Psoas muscle (tissue), 8 donors: ENCODE results near the gene KCNMA1. TPM values are rescaled to one million over a fixed set of nuclear protein-coding genes. Genes with fewer than 3 reads are reported as not detected.

Source experiments
- ATAC-seq, 4 donors: fragments of 200-7000 bp; cut with Tn5 transposase; one replicate each; pipeline ENCODE4 v1.9.1; 2020; ENCODE audit warnings: moderate library complexity in 3 of 4, mild to moderate bottlenecking in 2 of 4
- DNase-seq, 2 donors: peaks; one replicate each; pipeline ENCODE4 v3.0.0-alpha.2; 2020
- H3K27ac ChIP-seq: fragments of 200-600 bp; one replicate; pipeline ENCODE4 v1.8.0; 2022
- H3K27me3 ChIP-seq, 3 donors: fragments of 200-600 bp in 1 of 3; one replicate each; pipeline versions ENCODE4 v1.6.1 to v1.8.0; 2013 to 2022; ENCODE audit warnings: low read length in 2 of 3, mild to moderate bottlenecking in 2 of 3, moderate library complexity in 1 of 3; ENCODE audit not compliant: insufficient read depth in 3 of 3
- H3K36me3 ChIP-seq, 2 donors: fragments of 200-600 bp in 1 of 2; one replicate each; pipeline versions ENCODE4 v1.6.1 to v1.8.0; 2013 to 2022; ENCODE audit warnings: low read depth in 1 of 2, mild to moderate bottlenecking in 1 of 2, moderate library complexity in 1 of 2; ENCODE audit not compliant: insufficient read depth in 1 of 2
- H3K4me1 ChIP-seq: fragments of 200-600 bp; one replicate; pipeline ENCODE4 v1.8.0; 2022
- H3K4me3 ChIP-seq: fragments of 200-600 bp; one replicate; pipeline ENCODE4 v1.8.0; 2022; ENCODE audit warnings: mild to moderate bottlenecking
- H3K9me3 ChIP-seq: fragments of 200-600 bp; one replicate; pipeline ENCODE4 v1.8.0; 2022
- WGBS, 3 donors: extraction: QIAGEN DNeasy Blood & Tissue Kit; methylation state at CpG; one replicate each; pipeline versions ENCODE4 v1.1.6 to v1.1.7; 2013; 5-methylcytosine and 5-hydroxymethylcytosine counted together
- intact Hi-C, 2 donors: fragments of 100-400 bp; cut with DNase I; formaldehyde crosslinking; loops; one replicate each; pipeline versions ENCODE4 v1.11.0 to v1.14.2; 2022
- polyA plus RNA-seq, 3 donors: library from polyadenylated mRNA; stranded (reverse); fragments of 200-250 nt; gene quantifications; one replicate each; pipeline ENCODE4 v1.2.3, GENCODE V29; 2013
- total RNA-seq, 4 donors: library from RNA; stranded (reverse); fragmentation: NEBNext Ultra II Directional in 2 of 4; extraction: Animal tissue kit (Norgen Biotek cat#: 25700) in 2 of 4; gene quantifications; one replicate each; pipeline versions ENCODE4 v1.2.1 to v1.2.4, GENCODE V29; 2021 to 2023
- TF ChIP-seq, protein P1 (sequence below): fragments of 200-600 bp; IDR thresholded peaks from one replicate; pipeline ENCODE4 v1.8.0; 2022; ENCODE audit warnings: antibody characterized with exemption
- donor health status: healthy with polysubstance abuse.
- donor health status: DM: no; HTN: no; CAD: no; lungs with moderate emphysema.
- donor health status: Bipolar disorder and iron deficiency.
- donor health status: healthy.
- donor health status: DM: yes; HTN: yes; CAD: no.
- donor health status: DM: no; HTN: no; CAD: no.
- donor health status: DM: no; HTN: no; CAD: no.
- donor health status: DM: yes; HTN: yes; CAD: no.

KCNMA1 gene
- total and polyA plus RNA-seq, 7 donors: 7.9 to 53.0 (median 41.9) TPM

DNA sequence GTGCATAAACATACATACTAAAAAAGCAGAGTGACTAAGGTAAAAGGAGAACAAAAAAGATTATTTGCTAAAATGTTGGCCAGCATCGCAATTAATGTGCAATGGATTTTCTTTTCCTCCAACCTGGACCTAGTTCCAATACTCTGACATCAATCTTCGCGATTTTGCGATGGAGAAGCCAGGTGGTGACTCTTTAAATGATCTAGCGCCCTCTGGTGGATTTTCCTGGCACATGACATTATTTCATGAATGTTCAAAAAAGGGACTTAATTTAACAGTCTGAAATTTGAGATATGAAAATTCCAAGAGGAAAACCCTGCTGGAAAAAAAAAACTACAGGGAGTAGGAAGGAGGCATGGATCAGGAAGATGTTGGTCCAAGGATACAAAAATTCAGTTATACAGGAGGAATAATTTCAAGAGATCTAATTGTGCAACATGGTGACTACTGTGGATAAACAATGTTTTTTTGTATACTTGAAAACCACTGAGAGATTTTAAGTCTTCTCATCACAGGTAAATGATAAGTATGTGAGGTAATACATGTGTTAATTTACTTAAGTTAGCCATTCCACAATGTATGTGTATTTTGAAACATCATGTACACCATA is 4.3 kb upstream of the KCNMA1 start:
- TF ChIP-seq, protein P1, sequence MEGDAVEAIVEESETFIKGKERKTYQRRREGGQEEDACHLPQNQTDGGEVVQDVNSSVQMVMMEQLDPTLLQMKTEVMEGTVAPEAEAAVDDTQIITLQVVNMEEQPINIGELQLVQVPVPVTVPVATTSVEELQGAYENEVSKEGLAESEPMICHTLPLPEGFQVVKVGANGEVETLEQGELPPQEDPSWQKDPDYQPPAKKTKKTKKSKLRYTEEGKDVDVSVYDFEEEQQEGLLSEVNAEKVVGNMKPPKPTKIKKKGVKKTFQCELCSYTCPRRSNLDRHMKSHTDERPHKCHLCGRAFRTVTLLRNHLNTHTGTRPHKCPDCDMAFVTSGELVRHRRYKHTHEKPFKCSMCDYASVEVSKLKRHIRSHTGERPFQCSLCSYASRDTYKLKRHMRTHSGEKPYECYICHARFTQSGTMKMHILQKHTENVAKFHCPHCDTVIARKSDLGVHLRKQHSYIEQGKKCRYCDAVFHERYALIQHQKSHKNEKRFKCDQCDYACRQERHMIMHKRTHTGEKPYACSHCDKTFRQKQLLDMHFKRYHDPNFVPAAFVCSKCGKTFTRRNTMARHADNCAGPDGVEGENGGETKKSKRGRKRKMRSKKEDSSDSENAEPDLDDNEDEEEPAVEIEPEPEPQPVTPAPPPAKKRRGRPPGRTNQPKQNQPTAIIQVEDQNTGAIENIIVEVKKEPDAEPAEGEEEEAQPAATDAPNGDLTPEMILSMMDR: peak; percentile 88
- H3K4me3 ChIP-seq: no peak overlapping the region
- DNase-seq (no peak), ATAC-seq (peak in 3 of 4 donors; percentile 32 to 55 (median 43))
- no peaks in the 10 kb centered on the region for H3K9me3 ChIP-seq
- no peaks in the 10 kb centered on the region for H3K36me3 ChIP-seq
- WGBS, 3 donors: 0 to 1% (median 1%) methylated on average over 5 of the region's 5 CpGs
- H3K27ac ChIP-seq: no peak overlapping the region
- intact Hi-C loops: loop anchor here (1.0 to 10.0 kb wide), 6 partner anchors 147 to 467 kb away; no protein-coding TSS in a partner anchor
- peaks cover 2% of the 10 kb centered on the region for H3K4me1 ChIP-seq
- H3K27me3 ChIP-seq: peaks cover 0 to 4% (median 3%) of the 10 kb centered on the region in 3 donors

DNA sequence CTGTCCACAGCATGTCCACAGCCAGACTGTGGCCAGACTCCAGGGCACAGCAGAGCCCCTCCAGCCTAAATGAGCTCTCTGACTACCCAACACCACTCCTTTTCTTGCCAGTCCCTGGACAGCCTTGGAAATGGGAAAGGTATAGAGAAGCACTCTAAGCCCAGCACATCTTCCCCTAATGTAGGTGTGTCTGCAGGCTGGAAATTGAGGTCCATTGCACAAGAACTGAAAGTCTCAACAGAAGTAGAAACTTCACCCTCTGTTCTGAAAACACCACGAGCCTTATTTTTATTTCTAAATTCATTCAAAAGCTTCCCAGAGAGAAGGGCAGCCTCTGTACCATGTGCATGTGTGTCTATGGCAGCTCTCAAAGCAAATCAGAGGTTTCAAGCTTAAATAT is 3.7 kb upstream of the KCNMA1 start:
- no peak overlapping the region for H3K27ac ChIP-seq
- H3K27me3 ChIP-seq: peaks cover 0 to 10% (median 3%) of the 10 kb centered on the region in 3 donors
- 28 to 51% (median 39%) methylated on average over 1 of the region's 1 CpG for WGBS, 3 donors
- ATAC-seq (no peak), DNase-seq (no peak)
- TF ChIP-seq, protein P1: no peak
- no peaks in the 10 kb centered on the region for H3K36me3 ChIP-seq
- H3K4me3 ChIP-seq: no peak overlapping the region
- peaks cover 5% of the 10 kb centered on the region for H3K4me1 ChIP-seq
- no peaks in the 10 kb centered on the region for H3K9me3 ChIP-seq
- intact Hi-C loops: loop anchor here (2.0 to 10.0 kb wide), 5 partner anchors 147 to 467 kb away; no protein-coding TSS in a partner anchor

DNA sequence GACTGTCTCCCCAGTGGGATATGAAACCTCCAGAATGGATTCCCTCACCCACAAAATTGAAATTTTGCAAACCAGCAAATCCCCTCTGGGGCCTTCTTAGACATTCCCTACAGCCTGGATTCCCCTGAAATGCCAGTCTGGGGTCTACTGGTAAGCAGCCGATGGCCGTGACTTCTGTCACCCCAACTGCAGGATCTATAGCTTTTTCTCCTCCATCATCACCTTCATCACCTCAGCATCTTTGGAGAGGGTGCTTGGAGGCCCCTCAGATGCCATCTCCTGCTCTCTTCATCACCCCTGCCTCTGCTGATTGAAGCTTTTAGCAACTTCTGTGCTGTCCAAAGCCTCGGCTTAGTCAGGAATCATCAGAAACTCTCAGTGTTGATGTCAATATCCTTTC is 2.6 kb upstream of the KCNMA1 start:
- no peak overlapping the region for H3K27ac ChIP-seq
- H3K36me3 ChIP-seq: no peaks in the 10 kb centered on the region
- H3K27me3 ChIP-seq: peaks cover 0 to 17% (median 3%) of the 10 kb centered on the region in 3 donors
- H3K4me1 ChIP-seq: peaks cover 8% of the 10 kb centered on the region
- intact Hi-C loops: loop anchor here (2.0 to 10.0 kb wide), 5 partner anchors 145 to 465 kb away; no protein-coding TSS in a partner anchor
- ATAC-seq: no peak
- no peaks in the 10 kb centered on the region for H3K9me3 ChIP-seq
- 65 to 78% (median 66%) methylated on average over 3 of the region's 3 CpGs for WGBS, 3 donors
- no peak overlapping the region for H3K4me3 ChIP-seq
- TF ChIP-seq, protein P1: no peak
- DNase-seq: no peak

DNA sequence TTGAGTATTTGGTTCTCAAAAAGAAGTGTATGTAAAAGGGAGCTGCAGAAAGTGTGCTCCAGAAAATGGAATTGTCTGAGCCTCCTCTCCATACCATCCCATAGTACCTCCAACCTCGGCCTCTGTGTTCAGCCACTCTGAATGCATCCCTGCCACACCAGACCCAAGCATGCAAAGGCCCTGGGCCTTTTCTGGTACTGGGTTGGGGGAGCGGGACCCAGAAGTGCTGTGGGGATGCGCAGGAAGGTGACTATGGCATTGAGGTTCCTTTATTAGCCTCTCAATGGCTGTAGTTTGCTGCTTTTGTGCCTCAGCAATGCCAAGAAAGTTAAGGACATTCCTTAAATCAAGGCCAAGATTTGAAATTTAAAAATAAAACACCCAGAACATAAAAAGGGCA is 2.1 kb upstream of the KCNMA1 start:
- no peak for DNase-seq
- H3K27me3 ChIP-seq: peaks cover 0 to 17% (median 3%) of the 10 kb centered on the region in 3 donors
- intact Hi-C loops: loop anchor here (2.0 to 10.0 kb wide), 6 partner anchors 47 to 465 kb away; no protein-coding TSS in a partner anchor

More for the DNA sequence above, 2.1 kb upstream of the KCNMA1 start:
- H3K9me3 ChIP-seq: no peaks in the 10 kb centered on the region
- peaks cover 8% of the 10 kb centered on the region for H3K4me1 ChIP-seq
- H3K27ac ChIP-seq: no peak overlapping the region
- ATAC-seq: no peak
- H3K36me3 ChIP-seq: no peaks in the 10 kb centered on the region
- H3K4me3 ChIP-seq: no peak overlapping the region
- WGBS, 3 donors: 65 to 79% (median 65%) methylated on average over 3 of the region's 3 CpGs
- TF ChIP-seq, protein P1: no peak
